Measurements from ENCODE around the gene ZNF841.

DNA sequence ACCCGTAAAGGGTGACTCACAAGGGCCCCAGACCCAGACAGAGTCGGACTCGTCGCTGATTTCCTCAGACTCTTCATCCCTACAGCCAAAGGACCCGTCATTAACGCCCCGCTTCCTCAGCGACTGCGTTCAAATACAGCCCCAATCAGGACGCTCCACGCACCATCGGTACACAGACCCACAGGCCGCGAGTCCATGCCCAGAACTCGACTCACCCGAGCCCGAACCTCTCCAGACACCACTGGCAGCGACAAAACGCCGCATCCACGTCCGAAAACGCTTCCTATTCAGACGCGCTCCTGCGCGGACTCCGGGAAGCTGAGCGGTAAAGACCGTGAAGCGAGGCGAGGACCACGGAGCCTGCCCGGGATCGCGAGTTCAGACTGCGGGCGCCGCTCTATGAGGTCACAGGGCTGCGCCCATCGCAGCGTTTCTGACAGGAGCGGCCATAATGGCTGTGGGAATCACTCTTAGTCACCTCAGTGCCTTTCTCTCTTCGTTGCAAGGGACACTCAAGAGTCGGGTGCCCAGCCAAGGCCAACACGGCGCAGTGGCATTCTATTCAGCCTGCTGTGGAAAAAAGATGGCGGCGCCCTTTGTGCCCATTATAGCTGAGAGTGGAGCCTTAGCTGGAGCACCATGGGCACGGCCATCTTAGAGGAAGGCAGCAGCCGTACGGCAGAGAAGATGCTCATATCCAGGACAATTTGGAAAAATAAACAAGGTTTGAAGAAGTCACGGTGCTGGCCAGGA, 67.4 kb downstream of the ZNF841 start, which contains the start of gene ZNF614:
- TF ChIP-seq YY1 (IDR thresholded peaks at IDR 0.05; ENCODE audit: insufficient read depth, insufficient read length) (peak; percentile 94), ZNF274 (IDR thresholded peaks at IDR 0.05; ENCODE audit: low read depth, low read length) (no peak)

All from NT2/D1 (cell line).